Measurements from ENCODE around the gene PRXL2B.

DNA sequence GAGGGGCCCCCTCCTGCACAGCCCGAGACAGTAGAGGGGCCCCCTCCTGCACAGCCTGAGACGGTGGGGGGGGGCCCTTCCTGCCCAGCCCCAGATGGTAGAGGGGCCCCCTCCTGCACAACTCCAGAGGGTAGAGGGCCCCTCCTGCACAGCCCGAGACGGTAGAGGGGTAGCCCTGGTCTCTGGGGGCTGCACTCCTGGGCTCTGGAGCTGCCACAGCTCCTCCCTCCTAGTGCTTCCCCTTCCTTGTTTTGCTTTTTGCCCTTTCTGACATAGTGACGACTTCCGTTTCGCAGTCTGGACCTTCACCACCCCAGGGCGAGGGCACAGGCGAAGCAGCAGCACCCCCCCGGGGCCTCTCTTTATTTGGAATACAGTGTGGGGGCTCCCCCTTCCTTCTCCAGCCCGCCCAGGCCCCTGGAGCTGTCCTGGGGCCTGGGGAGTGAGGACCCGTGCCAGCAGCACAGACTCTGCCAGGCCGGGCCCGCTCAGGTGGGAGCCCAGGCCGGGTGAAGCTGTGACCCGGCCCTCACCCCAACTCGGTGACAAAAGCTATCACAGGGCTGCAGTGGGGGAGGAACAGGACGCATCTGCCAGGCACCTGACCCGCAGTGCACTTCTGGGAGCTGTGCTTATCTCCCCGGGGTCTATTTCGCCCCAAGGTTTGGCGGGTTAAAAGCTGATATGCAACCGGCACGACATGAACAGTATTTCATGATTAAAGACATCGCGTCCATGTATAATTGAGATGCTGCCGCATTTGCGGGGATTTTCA lies 1.1 kb upstream of the PRXL2B start:
- TF ChIP-seq, protein P1, sequence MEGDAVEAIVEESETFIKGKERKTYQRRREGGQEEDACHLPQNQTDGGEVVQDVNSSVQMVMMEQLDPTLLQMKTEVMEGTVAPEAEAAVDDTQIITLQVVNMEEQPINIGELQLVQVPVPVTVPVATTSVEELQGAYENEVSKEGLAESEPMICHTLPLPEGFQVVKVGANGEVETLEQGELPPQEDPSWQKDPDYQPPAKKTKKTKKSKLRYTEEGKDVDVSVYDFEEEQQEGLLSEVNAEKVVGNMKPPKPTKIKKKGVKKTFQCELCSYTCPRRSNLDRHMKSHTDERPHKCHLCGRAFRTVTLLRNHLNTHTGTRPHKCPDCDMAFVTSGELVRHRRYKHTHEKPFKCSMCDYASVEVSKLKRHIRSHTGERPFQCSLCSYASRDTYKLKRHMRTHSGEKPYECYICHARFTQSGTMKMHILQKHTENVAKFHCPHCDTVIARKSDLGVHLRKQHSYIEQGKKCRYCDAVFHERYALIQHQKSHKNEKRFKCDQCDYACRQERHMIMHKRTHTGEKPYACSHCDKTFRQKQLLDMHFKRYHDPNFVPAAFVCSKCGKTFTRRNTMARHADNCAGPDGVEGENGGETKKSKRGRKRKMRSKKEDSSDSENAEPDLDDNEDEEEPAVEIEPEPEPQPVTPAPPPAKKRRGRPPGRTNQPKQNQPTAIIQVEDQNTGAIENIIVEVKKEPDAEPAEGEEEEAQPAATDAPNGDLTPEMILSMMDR (IDR thresholded peaks at IDR 0.05): no peak
- TF ChIP-seq POLR2A (IDR thresholded peaks at IDR 0.05): peak; percentile 38 to 58

Measured in adrenal gland (tissue), 5 donors.